ENCODE results near the gene C1orf87. TPM values are rescaled to one million over a fixed set of nuclear protein-coding genes. Genes with fewer than 3 reads are reported as not detected.

Gene C1orf87
- total and polyA plus RNA-seq, 2 donors (not counting 1 experiment from before 2014, with no cell fraction given): 0.10 to 0.50 TPM

DNA sequence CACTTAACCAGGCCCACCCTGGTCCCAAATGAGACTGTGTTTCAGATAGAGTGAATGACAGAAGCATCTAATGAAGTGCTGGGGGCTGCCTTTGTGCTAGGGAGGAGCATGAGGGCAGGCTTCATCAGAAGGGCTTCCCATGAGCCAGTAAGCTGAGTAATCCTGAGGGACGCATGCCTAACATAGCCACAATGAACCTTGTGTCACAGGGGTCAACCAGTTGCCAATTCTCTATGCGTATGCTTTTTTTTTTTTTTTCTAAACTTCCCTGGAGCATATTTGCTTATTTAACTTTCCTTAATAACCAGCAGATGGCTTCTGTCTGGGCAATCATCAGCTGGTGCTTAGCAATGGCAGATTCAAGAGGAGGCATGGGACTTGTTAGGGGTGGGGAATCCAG is 121.5 kb downstream of the C1orf87 start:
- H3K4me3 ChIP-seq (replicated peaks in 1 of 4; ENCODE audit: control extremely low read depth in 1 of 4, insufficient read depth in 1 of 4, low read depth in 3 of 4, low read length in 4 of 4): no peak overlapping the region
- no peaks in the 10 kb centered on the region for H3K9me3 ChIP-seq (ENCODE audit: control insufficient read depth, insufficient read depth, low read depth, low read length)
- H3K27ac ChIP-seq (ENCODE audit: insufficient read depth, low read length): no peak overlapping the region
- no peaks in the 10 kb centered on the region for H3K36me3 ChIP-seq (ENCODE audit: control insufficient read depth, insufficient read depth, low read length)
- no peak overlapping the region for H3K9ac ChIP-seq (ENCODE audit: insufficient read depth, low read length)
- TF ChIP-seq EZH2 (IDR thresholded peaks at IDR 0.05; ENCODE audit: low read length, missing control alignments): no peak
- TF ChIP-seq, protein P1, sequence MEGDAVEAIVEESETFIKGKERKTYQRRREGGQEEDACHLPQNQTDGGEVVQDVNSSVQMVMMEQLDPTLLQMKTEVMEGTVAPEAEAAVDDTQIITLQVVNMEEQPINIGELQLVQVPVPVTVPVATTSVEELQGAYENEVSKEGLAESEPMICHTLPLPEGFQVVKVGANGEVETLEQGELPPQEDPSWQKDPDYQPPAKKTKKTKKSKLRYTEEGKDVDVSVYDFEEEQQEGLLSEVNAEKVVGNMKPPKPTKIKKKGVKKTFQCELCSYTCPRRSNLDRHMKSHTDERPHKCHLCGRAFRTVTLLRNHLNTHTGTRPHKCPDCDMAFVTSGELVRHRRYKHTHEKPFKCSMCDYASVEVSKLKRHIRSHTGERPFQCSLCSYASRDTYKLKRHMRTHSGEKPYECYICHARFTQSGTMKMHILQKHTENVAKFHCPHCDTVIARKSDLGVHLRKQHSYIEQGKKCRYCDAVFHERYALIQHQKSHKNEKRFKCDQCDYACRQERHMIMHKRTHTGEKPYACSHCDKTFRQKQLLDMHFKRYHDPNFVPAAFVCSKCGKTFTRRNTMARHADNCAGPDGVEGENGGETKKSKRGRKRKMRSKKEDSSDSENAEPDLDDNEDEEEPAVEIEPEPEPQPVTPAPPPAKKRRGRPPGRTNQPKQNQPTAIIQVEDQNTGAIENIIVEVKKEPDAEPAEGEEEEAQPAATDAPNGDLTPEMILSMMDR (conservative IDR thresholded peaks at IDR 0.05 in 1 of 2, IDR thresholded peaks at IDR 0.05 in 1 of 2; ENCODE audit: low read depth in 1 of 2, low read length in 2 of 2): no peak
- H3K4me2 ChIP-seq (ENCODE audit: extremely low read depth, insufficient read depth, low read length): no peak overlapping the region
- H3K79me2 ChIP-seq (ENCODE audit: control insufficient read depth, insufficient read depth, low read length): no peaks in the 10 kb centered on the region
- H3K4me1 ChIP-seq (ENCODE audit: control insufficient read depth, extremely low read depth, insufficient read depth, low read length): peaks cover 5% of the 10 kb centered on the region
- H3K27me3 ChIP-seq (ENCODE audit: control insufficient read depth, insufficient read depth, low read length): no peaks in the 10 kb centered on the region
- no peaks in the 10 kb centered on the region for H4K20me1 ChIP-seq (ENCODE audit: control insufficient read depth, extremely low read depth, insufficient read depth, low read length)
- peak; percentile 33 to 70 for DNase-seq (ENCODE audit: low read depth in 2 of 2)
- no peak overlapping the region for H2AFZ ChIP-seq (ENCODE audit: low read length)

DNA sequence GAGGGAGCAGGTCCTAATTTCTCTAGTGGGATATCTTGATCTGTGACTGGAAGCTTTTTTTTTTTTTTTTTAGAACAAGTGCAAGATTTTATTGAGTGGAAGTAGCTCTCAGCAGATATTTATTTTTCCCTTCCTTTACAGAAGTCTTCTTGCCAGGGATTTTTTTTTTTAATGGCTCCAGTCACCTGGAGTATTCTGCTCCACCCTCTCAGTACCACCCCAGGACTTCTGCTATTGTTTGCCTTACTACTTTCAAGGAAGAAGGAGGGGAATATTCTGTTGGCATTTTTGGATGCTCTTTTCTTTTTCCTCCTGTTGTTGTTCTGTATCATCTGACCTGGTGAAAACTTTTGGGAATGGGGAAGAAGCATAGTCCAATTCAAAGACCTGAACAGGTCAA is 123.9 kb downstream of the C1orf87 start:
- H2AFZ ChIP-seq (ENCODE audit: low read length): no peak overlapping the region
- no peak overlapping the region for H3K9ac ChIP-seq (ENCODE audit: insufficient read depth, low read length)
- H3K27ac ChIP-seq (ENCODE audit: insufficient read depth, low read length): no peak overlapping the region
- H3K27me3 ChIP-seq (ENCODE audit: control insufficient read depth, insufficient read depth, low read length): no peaks in the 10 kb centered on the region
- no peak for TF ChIP-seq EZH2 (IDR thresholded peaks at IDR 0.05; ENCODE audit: low read length, missing control alignments)
- TF ChIP-seq, protein P1 (conservative IDR thresholded peaks at IDR 0.05 in 1 of 2, IDR thresholded peaks at IDR 0.05 in 1 of 2; ENCODE audit: low read depth in 1 of 2, low read length in 2 of 2): no peak
- no peaks in the 10 kb centered on the region for H3K9me3 ChIP-seq (ENCODE audit: control insufficient read depth, insufficient read depth, low read depth, low read length)
- H4K20me1 ChIP-seq (ENCODE audit: control insufficient read depth, extremely low read depth, insufficient read depth, low read length): no peaks in the 10 kb centered on the region
- H3K4me2 ChIP-seq (ENCODE audit: extremely low read depth, insufficient read depth, low read length): no peak overlapping the region
- DNase-seq (ENCODE audit: low read depth in 2 of 2): no peak
- H3K36me3 ChIP-seq (ENCODE audit: control insufficient read depth, insufficient read depth, low read length): no peaks in the 10 kb centered on the region
- H3K79me2 ChIP-seq (ENCODE audit: control insufficient read depth, insufficient read depth, low read length): no peaks in the 10 kb centered on the region
- H3K4me3 ChIP-seq (replicated peaks in 1 of 4; ENCODE audit: control extremely low read depth in 1 of 4, insufficient read depth in 1 of 4, low read depth in 3 of 4, low read length in 4 of 4): no peak overlapping the region
- peaks cover 5% of the 10 kb centered on the region for H3K4me1 ChIP-seq (ENCODE audit: control insufficient read depth, extremely low read depth, insufficient read depth, low read length)

DNA sequence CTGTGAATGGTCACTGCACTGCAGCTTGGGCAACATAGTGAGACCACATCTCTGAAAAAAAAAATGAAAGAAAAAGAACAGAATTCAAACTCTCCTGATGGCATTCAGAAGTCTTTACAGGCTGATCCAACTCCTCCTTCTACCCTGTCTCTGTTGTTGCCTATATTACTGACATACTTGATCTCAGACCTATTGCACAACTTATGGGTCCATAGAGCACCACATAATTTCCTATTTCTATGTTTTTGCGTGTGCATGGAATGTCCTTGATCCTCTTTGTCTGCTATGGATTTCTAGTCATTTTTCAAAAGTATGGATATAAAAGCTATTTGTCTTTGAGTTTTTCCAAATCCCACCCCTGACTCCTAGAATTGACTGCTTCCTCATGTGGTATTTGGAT is 124.6 kb downstream of the C1orf87 start:
- no peaks in the 10 kb centered on the region for H3K9me3 ChIP-seq (ENCODE audit: control insufficient read depth, insufficient read depth, low read depth, low read length)
- no peaks in the 10 kb centered on the region for H3K36me3 ChIP-seq (ENCODE audit: control insufficient read depth, insufficient read depth, low read length)
- no peaks in the 10 kb centered on the region for H3K79me2 ChIP-seq (ENCODE audit: control insufficient read depth, insufficient read depth, low read length)
- H4K20me1 ChIP-seq (ENCODE audit: control insufficient read depth, extremely low read depth, insufficient read depth, low read length): no peaks in the 10 kb centered on the region
- peaks cover 5% of the 10 kb centered on the region for H3K4me1 ChIP-seq (ENCODE audit: control insufficient read depth, extremely low read depth, insufficient read depth, low read length)
- H3K9ac ChIP-seq (ENCODE audit: insufficient read depth, low read length): no peak overlapping the region
- H3K27ac ChIP-seq (ENCODE audit: insufficient read depth, low read length): no peak overlapping the region
- no peak overlapping the region for H2AFZ ChIP-seq (ENCODE audit: low read length)
- TF ChIP-seq EZH2 (IDR thresholded peaks at IDR 0.05; ENCODE audit: low read length, missing control alignments): no peak
- TF ChIP-seq, protein P1 (conservative IDR thresholded peaks at IDR 0.05 in 1 of 2, IDR thresholded peaks at IDR 0.05 in 1 of 2; ENCODE audit: low read depth in 1 of 2, low read length in 2 of 2): no peak
- no peaks in the 10 kb centered on the region for H3K27me3 ChIP-seq (ENCODE audit: control insufficient read depth, insufficient read depth, low read length)
- no peak overlapping the region for H3K4me2 ChIP-seq (ENCODE audit: extremely low read depth, insufficient read depth, low read length)
- no peak for DNase-seq (ENCODE audit: low read depth in 2 of 2)
- no peak overlapping the region for H3K4me3 ChIP-seq (replicated peaks in 1 of 4; ENCODE audit: control extremely low read depth in 1 of 4, insufficient read depth in 1 of 4, low read depth in 3 of 4, low read length in 4 of 4)

All from fibroblast of lung (primary cell).